ENCODE results near the gene XPA. TPM values are rescaled to one million over a fixed set of nuclear protein-coding genes. Genes with fewer than 3 reads are reported as not detected.

The XPA gene
- total and polyA plus RNA-seq, 10 donors: 11.4 to 24.2 (median 16.0) TPM

DNA sequence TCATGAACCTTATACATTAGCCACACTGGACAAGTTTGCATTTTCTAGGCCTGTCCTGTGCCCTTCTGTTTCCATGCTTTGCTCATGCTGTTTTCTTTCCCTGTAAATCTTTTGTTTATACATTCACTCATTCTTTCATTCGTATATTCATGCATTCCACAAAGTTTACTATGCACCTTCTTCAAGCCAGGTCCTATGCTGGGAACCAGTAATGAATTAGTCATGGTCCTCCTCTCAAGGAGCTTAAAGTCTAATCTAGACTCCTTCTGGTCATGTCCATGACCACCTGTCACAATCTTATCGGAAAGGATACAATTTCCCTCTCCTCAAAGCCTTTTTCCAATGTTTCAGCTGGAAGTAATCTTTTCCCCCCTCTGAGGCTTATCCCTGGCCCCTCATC lies 9.1 kb upstream of the XPA start:
- no peaks in the 10 kb centered on the region for H3K9me3 ChIP-seq
- no peak overlapping the region for H3K4me3 ChIP-seq
- no peaks in the 10 kb centered on the region for H3K36me3 ChIP-seq
- intact Hi-C loops (cut with DNase I; ENCODE audit: low total_unique reads): loop anchor here (10.0 kb wide), 1 partner anchor 559 kb away; no protein-coding TSS in a partner anchor
- WGBS, 5 donors: 84 to 89% (median 86%) methylated on average over 2 of the region's 2 CpGs
- no peak overlapping the region for H3K27ac ChIP-seq
- peaks cover 0 to 35% (median 4%) of the 10 kb centered on the region in 7 donors for H3K27me3 ChIP-seq (replicated peaks in 1 of 7)
- DNase-seq: no peak
- H3K4me1 ChIP-seq: peaks cover 0 to 10% (median 6%) of the 10 kb centered on the region in 6 donors
- TF ChIP-seq, protein P1, sequence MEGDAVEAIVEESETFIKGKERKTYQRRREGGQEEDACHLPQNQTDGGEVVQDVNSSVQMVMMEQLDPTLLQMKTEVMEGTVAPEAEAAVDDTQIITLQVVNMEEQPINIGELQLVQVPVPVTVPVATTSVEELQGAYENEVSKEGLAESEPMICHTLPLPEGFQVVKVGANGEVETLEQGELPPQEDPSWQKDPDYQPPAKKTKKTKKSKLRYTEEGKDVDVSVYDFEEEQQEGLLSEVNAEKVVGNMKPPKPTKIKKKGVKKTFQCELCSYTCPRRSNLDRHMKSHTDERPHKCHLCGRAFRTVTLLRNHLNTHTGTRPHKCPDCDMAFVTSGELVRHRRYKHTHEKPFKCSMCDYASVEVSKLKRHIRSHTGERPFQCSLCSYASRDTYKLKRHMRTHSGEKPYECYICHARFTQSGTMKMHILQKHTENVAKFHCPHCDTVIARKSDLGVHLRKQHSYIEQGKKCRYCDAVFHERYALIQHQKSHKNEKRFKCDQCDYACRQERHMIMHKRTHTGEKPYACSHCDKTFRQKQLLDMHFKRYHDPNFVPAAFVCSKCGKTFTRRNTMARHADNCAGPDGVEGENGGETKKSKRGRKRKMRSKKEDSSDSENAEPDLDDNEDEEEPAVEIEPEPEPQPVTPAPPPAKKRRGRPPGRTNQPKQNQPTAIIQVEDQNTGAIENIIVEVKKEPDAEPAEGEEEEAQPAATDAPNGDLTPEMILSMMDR (IDR thresholded peaks at IDR 0.05 in 8 of 11, conservative IDR thresholded peaks at IDR 0.05 in 3 of 11): no peak
- TF ChIP-seq POLR2A (IDR thresholded peaks at IDR 0.05) (no peak), POLR2AphosphoS5 (IDR thresholded peaks at IDR 0.05) (no peak)

DNA sequence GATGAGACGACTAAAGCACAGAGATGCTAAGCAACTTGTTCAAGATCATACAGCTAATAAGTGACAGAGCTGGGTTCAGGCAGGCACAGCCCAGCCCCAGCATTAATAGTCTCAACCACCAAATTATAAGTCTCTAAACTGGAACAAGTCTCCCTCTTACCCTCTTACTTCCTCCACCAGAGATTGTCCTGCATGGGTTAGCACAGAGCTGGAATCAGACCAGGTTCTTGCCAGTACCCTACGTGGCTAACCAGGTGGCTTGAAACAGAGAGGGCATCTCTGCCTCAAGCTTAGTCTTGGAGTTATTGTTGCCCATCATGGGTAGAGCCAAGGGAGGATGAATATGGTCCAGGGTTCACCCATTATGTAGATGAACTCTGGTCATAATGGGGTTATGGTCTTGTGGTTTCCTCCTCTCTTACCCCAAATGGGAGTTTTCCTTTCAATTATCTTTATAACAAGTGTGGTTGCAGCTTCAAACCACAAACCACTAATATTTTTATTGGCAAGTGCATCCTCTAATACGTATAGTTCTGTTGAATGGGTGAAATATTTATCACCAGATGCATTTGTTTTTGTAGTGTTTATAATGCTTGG lies 8.3 kb upstream of the XPA start:
- WGBS, 5 donors: 15 to 46% (median 32%) methylated on average over 3 of the region's 3 CpGs
- H3K27ac ChIP-seq: no peak overlapping the region
- peaks cover 0 to 30% (median 0%) of the 10 kb centered on the region in 7 donors for H3K27me3 ChIP-seq (replicated peaks in 1 of 7)
- no peak overlapping the region for H3K4me3 ChIP-seq
- peaks cover 0 to 2% (median 0%) of the 10 kb centered on the region in 6 donors for H3K4me1 ChIP-seq
- H3K9me3 ChIP-seq: no peaks in the 10 kb centered on the region
- DNase-seq: no peak
- intact Hi-C loops (cut with DNase I; ENCODE audit: low total_unique reads): loop anchor here (10.0 kb wide), 1 partner anchor 559 kb away; no protein-coding TSS in a partner anchor
- no peaks in the 10 kb centered on the region for H3K36me3 ChIP-seq
- TF ChIP-seq, protein P1 (IDR thresholded peaks at IDR 0.05 in 8 of 11, conservative IDR thresholded peaks at IDR 0.05 in 3 of 11): no peak
- TF ChIP-seq POLR2AphosphoS5 (IDR thresholded peaks at IDR 0.05): no peak
- TF ChIP-seq POLR2A (IDR thresholded peaks at IDR 0.05): no peak

- no peak overlapping the region for H3K4me3 ChIP-seq
- no peak overlapping the region for H3K27ac ChIP-seq
- H3K36me3 ChIP-seq: no peaks in the 10 kb centered on the region
- no peak for TF ChIP-seq POLR2A (IDR thresholded peaks at IDR 0.05)
- TF ChIP-seq, protein P1 (IDR thresholded peaks at IDR 0.05 in 8 of 11, conservative IDR thresholded peaks at IDR 0.05 in 3 of 11): no peak
- no peak for TF ChIP-seq POLR2AphosphoS5 (IDR thresholded peaks at IDR 0.05)
- H3K4me1 ChIP-seq: no peaks in the 10 kb centered on the region
- H3K27me3 ChIP-seq (replicated peaks in 1 of 7): peaks cover 0 to 27% (median 0%) of the 10 kb centered on the region in 7 donors
- H3K9me3 ChIP-seq: no peaks in the 10 kb centered on the region
- intact Hi-C loops (cut with DNase I; ENCODE audit: low total_unique reads): loop anchor here (10.0 kb wide), 1 partner anchor 560 kb away; no protein-coding TSS in a partner anchor
- 70 to 91% (median 81%) methylated on average over 4 of the region's 4 CpGs for WGBS, 5 donors
- DNase-seq: no peak
Measured at GRCh38 chr9:97704851-97705250, 7.7 kb upstream of the XPA start.

DNA sequence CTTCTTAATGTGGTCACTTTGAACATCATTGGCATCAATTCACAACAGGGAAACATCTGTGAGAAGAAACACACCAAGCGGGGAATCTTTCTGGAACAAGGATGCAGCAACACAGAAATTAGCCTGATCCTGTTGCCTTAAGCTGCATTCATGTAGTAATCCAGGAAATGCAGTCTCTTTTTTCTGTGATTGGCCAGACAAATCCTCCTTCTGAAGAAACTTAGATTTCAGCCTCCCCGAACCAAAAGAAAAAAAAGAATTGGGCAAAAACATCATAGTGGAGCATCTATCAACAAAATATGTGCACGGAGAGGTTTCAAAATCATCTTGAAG lies 7.2 kb upstream of the XPA start:
- 74 to 88% (median 82%) methylated on average over 3 of the region's 3 CpGs for WGBS, 5 donors
- Histone ChIP-seq H3K27me3 (replicated peaks in 1 of 7) (peaks cover 0 to 21% (median 0%) of the 10 kb centered on the region in 7 donors), H3K4me3 (no peak overlapping the region), H3K9me3 (no peaks in the 10 kb centered on the region), H3K4me1 (peaks cover 0 to 4% (median under 1%) of the 10 kb centered on the region in 6 donors), H3K36me3 (no peaks in the 10 kb centered on the region), H3K27ac (no peak overlapping the region)
- DNase-seq: no peak
- intact Hi-C loops (cut with DNase I; ENCODE audit: low total_unique reads): loop anchor here (10.0 kb wide), 1 partner anchor 560 kb away; no protein-coding TSS in a partner anchor
- TF ChIP-seq POLR2AphosphoS5 (IDR thresholded peaks at IDR 0.05) (no peak), POLR2A (IDR thresholded peaks at IDR 0.05) (no peak)
- TF ChIP-seq, protein P1 (IDR thresholded peaks at IDR 0.05 in 8 of 11, conservative IDR thresholded peaks at IDR 0.05 in 3 of 11): no peak

Data from spleen (tissue), 11 donors.